Smooth muscle cell (in vitro differentiated cells): ENCODE measurements around the gene GDI1. TPM values are rescaled to one million over a fixed set of nuclear protein-coding genes. Genes with fewer than 3 reads are reported as not detected.

Source experiments
- DNase-seq: peaks from one replicate; lab custom pipeline; 2025; ENCODE audit not compliant: unreplicated experiment; lab: John Stamatoyannopoulos, UW
- H2AFZ ChIP-seq: fragments of 200-600 bp; sonication (generic); 2 replicates; pipeline ENCODE4 v1.6.0; 2016; ENCODE audit warnings: antibody characterized with exemption, low read depth, mild to moderate bottlenecking
- H3F3A ChIP-seq: fragments of 200-600 bp; sonication (generic); 2 replicates; pipeline ENCODE4 v1.6.0; 2017; ENCODE audit warnings: antibody characterized with exemption, low read depth
- H3K27ac ChIP-seq: fragments of 200-600 bp; sonication (generic); 2 replicates; pipeline ENCODE4 v1.5.1; 2016; ENCODE audit warnings: low read depth, mild to moderate bottlenecking
- H3K27me3 ChIP-seq: fragments of 200-600 bp; sonication (generic); 2 replicates; pipeline ENCODE4 v1.6.1; 2016; ENCODE audit warnings: low read depth, mild to moderate bottlenecking
- H3K36me3 ChIP-seq: fragments of 200-600 bp; sonication (generic); 2 replicates; pipeline ENCODE4 v1.5.1; 2016; ENCODE audit warnings: low read depth
- H3K4me1 ChIP-seq: fragments of 200-600 bp; sonication (generic); 2 replicates; pipeline ENCODE4 v1.5.1; 2016; ENCODE audit warnings: low read depth
- H3K4me2 ChIP-seq: fragments of 200-600 bp; sonication (generic); 2 replicates; pipeline ENCODE4 v1.6.0; 2016; ENCODE audit warnings: mild to moderate bottlenecking
- H3K4me3 ChIP-seq: fragments of 200-600 bp; sonication (generic); 2 replicates; pipeline ENCODE4 v1.5.1; 2016; ENCODE audit warnings: mild to moderate bottlenecking
- H3K79me2 ChIP-seq: fragments of 200-600 bp; sonication (generic); 2 replicates; pipeline ENCODE4 v1.6.0; 2016; ENCODE audit warnings: low read depth, mild to moderate bottlenecking
- H3K9ac ChIP-seq: fragments of 200-600 bp; sonication (generic); 2 replicates; pipeline ENCODE4 v1.6.0; 2016; ENCODE audit warnings: low read depth
- H3K9me3 ChIP-seq: fragments of 200-600 bp; sonication (generic); replicated peaks from 2 replicates; pipeline ENCODE4 v1.5.1; 2016; ENCODE audit warnings: low read depth
- H4K20me1 ChIP-seq: fragments of 200-600 bp; sonication (generic); 2 replicates; pipeline ENCODE4 v1.6.0; 2016; ENCODE audit warnings: low read depth
- CTCF ChIP-seq: fragments of 200-600 bp; sonication (generic); IDR thresholded peaks from 2 replicates; pipeline ENCODE4 v1.5.1; 2017; ENCODE audit warnings: borderline replicate concordance, mild to moderate bottlenecking, antibody characterized with exemption; ENCODE audit not compliant: insufficient read depth, poor library complexity, severe bottlenecking
- WGBS: methylation state at CpG from one replicate; pipeline ENCODE4 v1.1.7; 2016; ENCODE audit warnings: low lambda C conversion rate; 5-methylcytosine and 5-hydroxymethylcytosine counted together
- polyA plus RNA-seq: library from polyadenylated mRNA; unstranded; fragments of >200 nt; fragmentation: Nextera tagmentation; extraction: Ambion mirVana; gene quantifications from 2 replicates; pipeline ENCODE4 v1.2.1, GENCODE V29; 2016
- total RNA-seq: library from RNA; depleted of rRNA; stranded (reverse); fragments of >200 nt; gene quantifications from 2 replicates; pipeline ENCODE4 v1.2.3, GENCODE V29; 2014

GDI1 gene
- total and polyA plus RNA-seq, 2 experiments from 2014 or later = 98.8 to 143 TPM

GRCh38 chrX:154419688-154420401, 17.1 kb upstream of the GDI1 start:
- no peak overlapping the region for H2AFZ ChIP-seq

GRCh38 chrX:154420402-154420756, 16.6 kb upstream of the GDI1 start:
- no peak overlapping the region for H3K4me3 ChIP-seq
- no peaks in the 10 kb centered on the region for H3K9me3 ChIP-seq
- H3K9ac ChIP-seq = no peak overlapping the region
- no peak overlapping the region for H3K27ac ChIP-seq
- no peaks in the 10 kb centered on the region for H3K79me2 ChIP-seq
- no peaks in the 10 kb centered on the region for H3K36me3 ChIP-seq
- no peaks in the 10 kb centered on the region for H4K20me1 ChIP-seq
- H3K4me2 ChIP-seq = no peak overlapping the region
- DNase-seq = no peak
- H3K4me1 ChIP-seq = no peaks in the 10 kb centered on the region
- H3K27me3 ChIP-seq = no peaks in the 10 kb centered on the region
- H3F3A ChIP-seq = no peaks in the 10 kb centered on the region
- H2AFZ ChIP-seq = no peak overlapping the region
- 93% methylated on average over 10 of the region's 10 CpGs for WGBS
- no peak for TF ChIP-seq CTCF

More at GRCh38 chrX:154419688-154420401, 17.1 kb upstream of the GDI1 start:
- Histone ChIP-seq H3K27ac (no peak overlapping the region), H3K9me3 (no peaks in the 10 kb centered on the region), H3K4me2 (no peak overlapping the region), H3K27me3 (no peaks in the 10 kb centered on the region), H3K9ac (no peak overlapping the region), H4K20me1 (no peaks in the 10 kb centered on the region), H3K79me2 (no peaks in the 10 kb centered on the region), H3K4me1 (no peaks in the 10 kb centered on the region), H3K36me3 (no peaks in the 10 kb centered on the region), H3F3A (no peaks in the 10 kb centered on the region), H3K4me3 (no peak overlapping the region)
- 87% methylated on average over 19 of the region's 19 CpGs for WGBS
- DNase-seq = no peak
- TF ChIP-seq CTCF = no peak

- WGBS = 92% methylated on average over 13 of the region's 13 CpGs
- Histone ChIP-seq H3K4me1 (no peaks in the 10 kb centered on the region), H3K36me3 (no peaks in the 10 kb centered on the region), H3K9me3 (no peaks in the 10 kb centered on the region), H3K4me2 (no peak overlapping the region), H3K9ac (no peak overlapping the region), H3K27ac (no peak overlapping the region), H3K4me3 (no peak overlapping the region), H3K27me3 (no peaks in the 10 kb centered on the region), H4K20me1 (no peaks in the 10 kb centered on the region), H3F3A (no peaks in the 10 kb centered on the region), H3K79me2 (peaks cover 15% of the 10 kb centered on the region), H2AFZ (no peak overlapping the region)
- TF ChIP-seq CTCF = no peak
- DNase-seq = no peak
These were observed 9.8 kb upstream of the GDI1 start for GRCh38 chrX:154426916-154427770.
